K562 (cell line): Measurements from ENCODE around the gene PPP2R5A. TPM values are rescaled to one million over a fixed set of nuclear protein-coding genes. Genes with fewer than 3 reads are reported as not detected.
A peak's percentile ranks its signal among the peaks of the same experiment; 100 is the strongest.

Experiments used
- ARID4B ChIP-seq: sonication (generic); formaldehyde crosslinking; IDR thresholded peaks from 2 replicates; pipeline ENCODE4 v1.8.0; 2022; ENCODE audit warnings: mild to moderate bottlenecking, missing genetic modification reagents
- DPF2 ChIP-seq: fragments of 450-650 bp; IDR thresholded peaks from 2 replicates; pipeline ENCODE4 v1.6.1; 2016
- E2F1 ChIP-seq: sonication (generic); formaldehyde crosslinking; IDR thresholded peaks from 2 replicates; pipeline ENCODE4 v1.8.1; 2023; ENCODE audit warnings: mild to moderate bottlenecking, missing genetic modification reagents, moderate library complexity
- FOXK2 ChIP-seq, 2 experiments: fragments of 450-650 bp; IDR thresholded peaks in 1 of 2; conservative IDR thresholded peaks in 1 of 2; 2 replicates each; pipeline ENCODE4 v1.6.1; 2016; ENCODE audit warnings: low read depth in 2 of 2, mild to moderate bottlenecking in 1 of 2
- HIVEP1 ChIP-seq: fragments of 250-450 bp; sonication (Bioruptor Pico); IDR thresholded peaks from 2 replicates; pipeline ENCODE4 v1.4.0; 2020; ENCODE audit warnings: mild to moderate bottlenecking
- HMGXB4 ChIP-seq: sonication (generic); formaldehyde crosslinking; IDR thresholded peaks from 2 replicates; pipeline ENCODE4 v1.8.1; 2023; ENCODE audit warnings: mild to moderate bottlenecking, missing genetic modification reagents
- HOXB6 ChIP-seq: fragments of 250-450 bp; sonication (Bioruptor Pico); IDR thresholded peaks from 2 replicates; pipeline ENCODE4 v1.5.1; 2022; ENCODE audit warnings: mild to moderate bottlenecking, borderline replicate concordance
- JUND ChIP-seq, 2 experiments: IDR thresholded peaks; 2 replicates in 1 of 2; 3 replicates in 1 of 2; pipeline ENCODE4 v1.6.1; 2011; ENCODE audit warnings: borderline replicate concordance in 2 of 2, low read depth in 2 of 2, low read length in 2 of 2, improper control_type of control experiment in 1 of 2, missing biosample characterization in 1 of 2, missing genetic modification characterization in 1 of 2, missing genetic modification reagents in 1 of 2
- MCM5 ChIP-seq: fragments of 450-650 bp; IDR thresholded peaks from 2 replicates; pipeline ENCODE4 v1.6.1; 2016; ENCODE audit warnings: low read depth
- PTBP1 ChIP-seq: fragments of 200-400 bp; formaldehyde crosslinking; IDR thresholded peaks from 2 replicates; pipeline ENCODE4 v1.6.1; 2017; ENCODE audit warnings: low read depth, low read length
- RBM39 ChIP-seq: fragments of 200-400 bp; formaldehyde crosslinking; optimal IDR thresholded peaks from 2 replicates; pipeline ENCODE3; 2018; ENCODE audit warnings: low read depth, low read length
- SNRNP70 ChIP-seq: fragments of 200-400 bp; formaldehyde crosslinking; optimal IDR thresholded peaks from 2 replicates; pipeline ENCODE3; 2017; ENCODE audit warnings: low read depth, low read length
- ZNF589 ChIP-seq: fragments of 200-800 bp; sonication (Bioruptor generic); IDR thresholded peaks from 2 replicates; pipeline ENCODE4 v1.6.1; 2016; ENCODE audit warnings: low read depth, missing genetic modification characterization, missing compliant biosample characterization
- polyA plus RNA-seq, 8 experiments: library from polyadenylated mRNA; depleted of rRNA in 4 of 8; stranded (reverse) in 5 of 8; unstranded in 3 of 8; fragments of >200 nt; fragmentation: Nextera tagmentation in 2 of 8; fragmentation: Illumina TruSeq in 1 of 8; extraction: Ambion mirVana in 2 of 8; extraction: Trizol in 1 of 8; gene quantifications; 2 replicates each; pipeline versions ENCODE4 v1.2.1 to v1.2.3, GENCODE V29; 2011 to 2014; ENCODE audit warnings: inconsistent platforms in 1 of 8, missing spikeins in 1 of 8
- total RNA-seq, 7 experiments: library from RNA; depleted of rRNA in 6 of 7; stranded (reverse); fragments of >200 nt in 6 of 7; fragmentation: Illumina TruSeq in 2 of 7; extraction: Trizol in 2 of 7; gene quantifications; 2 replicates each; pipeline versions ENCODE4 v1.2.1 to v1.2.3, GENCODE V29; 2011 to 2021; ENCODE audit warnings: low replicate concordance in 1 of 7
- TF ChIP-seq, protein P1 (sequence below), 2 experiments: fragments of 450-650 bp; conservative IDR thresholded peaks; 2 replicates each; pipeline ENCODE4 v1.6.1; 2017; ENCODE audit warnings: mild to moderate bottlenecking in 2 of 2, moderate library complexity in 2 of 2
- TF ChIP-seq, protein P2 (sequence below): fragments of 250-450 bp; sonication (Bioruptor Pico); IDR thresholded peaks from 2 replicates; pipeline ENCODE4 v1.4.0; 2020; ENCODE audit warnings: mild to moderate bottlenecking
- TF ChIP-seq, protein P3 (sequence below): sonication (generic); IDR thresholded peaks from 2 replicates; pipeline ENCODE4 v1.6.1; 2016

Gene PPP2R5A
- total and polyA plus RNA-seq, 9 of the 15 experiments (the other 6 are each of a cell fraction or from before 2014, with no cell fraction given) = 26.9 to 106 (median 64.3) TPM

DNA sequence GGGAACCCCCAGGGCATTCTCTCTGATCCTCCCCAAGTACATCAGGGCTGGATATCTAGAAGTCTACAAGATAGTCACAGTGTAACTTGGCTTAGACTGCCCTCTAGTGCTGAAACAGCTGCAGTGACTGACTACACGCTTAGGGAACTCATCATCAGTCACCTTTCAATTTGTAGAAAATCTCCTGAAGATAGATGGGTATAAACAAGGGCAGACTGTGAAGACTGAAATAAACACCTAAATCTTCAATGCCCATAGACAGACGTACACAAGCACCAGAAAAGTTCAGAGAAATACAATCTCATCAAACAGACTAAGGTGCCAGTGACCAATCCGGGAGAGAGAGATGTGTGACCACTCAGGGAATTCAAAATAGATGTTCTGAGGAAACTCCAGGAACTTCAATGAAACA, 82.9 kb downstream of the PPP2R5A start (continued):
- no peak for TF ChIP-seq E2F1 (CRISPR knock-in tag)
- no peak for TF ChIP-seq MCM5
- TF ChIP-seq ARID4B (CRISPR knock-in tag) = no peak
- no peak for TF ChIP-seq SNRNP70
- TF ChIP-seq HMGXB4 (CRISPR knock-in tag) = no peak
- TF ChIP-seq DPF2 = no peak
- TF ChIP-seq, protein P1, sequence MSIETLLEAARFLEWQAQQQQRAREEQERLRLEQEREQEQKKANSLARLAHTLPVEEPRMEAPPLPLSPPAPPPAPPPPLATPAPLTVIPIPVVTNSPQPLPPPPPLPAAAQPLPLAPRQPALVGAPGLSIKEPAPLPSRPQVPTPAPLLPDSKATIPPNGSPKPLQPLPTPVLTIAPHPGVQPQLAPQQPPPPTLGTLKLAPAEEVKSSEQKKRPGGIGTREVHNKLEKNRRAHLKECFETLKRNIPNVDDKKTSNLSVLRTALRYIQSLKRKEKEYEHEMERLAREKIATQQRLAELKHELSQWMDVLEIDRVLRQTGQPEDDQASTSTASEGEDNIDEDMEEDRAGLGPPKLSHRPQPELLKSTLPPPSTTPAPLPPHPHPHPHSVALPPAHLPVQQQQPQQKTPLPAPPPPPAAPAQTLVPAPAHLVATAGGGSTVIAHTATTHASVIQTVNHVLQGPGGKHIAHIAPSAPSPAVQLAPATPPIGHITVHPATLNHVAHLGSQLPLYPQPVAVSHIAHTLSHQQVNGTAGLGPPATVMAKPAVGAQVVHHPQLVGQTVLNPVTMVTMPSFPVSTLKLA (conservative IDR thresholded peaks at IDR 0.05) = 0 out of 4 replicates have a peak, but pooled peaks of 1 of the 2 experiments have one; percentile 28
- no peak for TF ChIP-seq ZNF589
- no peak for TF ChIP-seq PTBP1
- TF ChIP-seq, protein P2, sequence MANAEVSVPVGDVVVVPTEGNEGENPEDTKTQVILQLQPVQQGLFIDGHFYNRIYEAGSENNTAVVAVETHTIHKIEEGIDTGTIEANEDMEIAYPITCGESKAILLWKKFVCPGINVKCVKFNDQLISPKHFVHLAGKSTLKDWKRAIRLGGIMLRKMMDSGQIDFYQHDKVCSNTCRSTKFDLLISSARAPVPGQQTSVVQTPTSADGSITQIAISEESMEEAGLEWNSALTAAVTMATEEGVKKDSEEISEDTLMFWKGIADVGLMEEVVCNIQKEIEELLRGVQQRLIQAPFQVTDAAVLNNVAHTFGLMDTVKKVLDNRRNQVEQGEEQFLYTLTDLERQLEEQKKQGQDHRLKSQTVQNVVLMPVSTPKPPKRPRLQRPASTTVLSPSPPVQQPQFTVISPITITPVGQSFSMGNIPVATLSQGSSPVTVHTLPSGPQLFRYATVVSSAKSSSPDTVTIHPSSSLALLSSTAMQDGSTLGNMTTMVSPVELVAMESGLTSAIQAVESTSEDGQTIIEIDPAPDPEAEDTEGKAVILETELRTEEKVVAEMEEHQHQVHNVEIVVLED = no peak
- no peak for TF ChIP-seq HOXB6 (CRISPR knock-in tag)
- TF ChIP-seq HIVEP1 = no peak
- TF ChIP-seq FOXK2 (conservative IDR thresholded peaks at IDR 0.05 in 1 of 2, IDR thresholded peaks at IDR 0.05 in 1 of 2; ENCODE audit: low read depth in 2 of 2) = no peak
- TF ChIP-seq, protein P3, sequence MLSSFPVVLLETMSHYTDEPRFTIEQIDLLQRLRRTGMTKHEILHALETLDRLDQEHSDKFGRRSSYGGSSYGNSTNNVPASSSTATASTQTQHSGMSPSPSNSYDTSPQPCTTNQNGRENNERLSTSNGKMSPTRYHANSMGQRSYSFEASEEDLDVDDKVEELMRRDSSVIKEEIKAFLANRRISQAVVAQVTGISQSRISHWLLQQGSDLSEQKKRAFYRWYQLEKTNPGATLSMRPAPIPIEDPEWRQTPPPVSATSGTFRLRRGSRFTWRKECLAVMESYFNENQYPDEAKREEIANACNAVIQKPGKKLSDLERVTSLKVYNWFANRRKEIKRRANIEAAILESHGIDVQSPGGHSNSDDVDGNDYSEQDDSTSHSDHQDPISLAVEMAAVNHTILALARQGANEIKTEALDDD = peak; percentile 17; the same call in 1 of the 2 replicates
- no peak for TF ChIP-seq RBM39
- TF ChIP-seq JUND (IDR thresholded peaks at IDR 0.05; ENCODE audit: borderline replicate concordance, low read depth, low read length) = peak; percentile 39; the same call in 1 of the 2 replicates
- TF ChIP-seq JUND (tag; IDR thresholded peaks at IDR 0.05; ENCODE audit: borderline replicate concordance, low read depth, low read length) = no peak
